Measurements from ENCODE around the gene INSRR. TPM values are rescaled to one million over a fixed set of nuclear protein-coding genes. Genes with fewer than 3 reads are reported as not detected.

INSRR gene
- total and polyA plus RNA-seq, 9 of the 15 experiments (the other 6 are each of a cell fraction or from before 2014, with no cell fraction given) = 0.03 to 0.18 (median 0.06) TPM; not detected in 3

DNA sequence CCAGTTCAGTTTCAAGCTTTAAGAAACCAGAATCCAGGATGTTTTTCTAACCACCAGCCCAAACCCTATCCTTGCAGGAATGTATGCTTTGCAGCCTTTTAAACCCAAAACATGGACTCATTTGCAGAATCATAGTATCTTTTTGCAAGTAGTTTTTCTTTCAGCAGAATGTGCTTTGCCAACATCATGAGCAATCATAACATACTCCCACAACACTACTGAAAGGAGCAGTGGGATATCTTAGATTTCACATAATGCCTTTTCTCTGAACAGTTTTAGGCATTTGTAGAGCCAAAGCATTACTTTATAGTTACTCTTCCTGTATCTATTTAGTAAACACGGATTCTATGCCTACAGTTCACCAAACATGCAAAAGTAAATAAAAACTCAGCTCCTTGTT lies 32.3 kb downstream of the INSRR start:
- in situ Hi-C loops (cut with MboI) (no loop called here), intact Hi-C loops (cut with micrococcal nuclease) (no loop called here)
- no peaks in the 10 kb centered on the region for H3K36me3 ChIP-seq (ENCODE audit: control insufficient read depth, insufficient read depth, low read length)
- DNase-seq (ENCODE audit: extremely low read depth in 1 of 4, low spot score in 3 of 4) = no peak
- H3K27me3 ChIP-seq (ENCODE audit: control insufficient read depth in 2 of 2, insufficient read depth in 2 of 2, low read length in 2 of 2) = peaks cover 10 to 19% of the 10 kb centered on the region in 2 experiments; a peak in 3 of 5 replicates
- H4K20me1 ChIP-seq (replicated peaks; ENCODE audit: control insufficient read depth, insufficient read depth, low read length) = no peaks in the 10 kb centered on the region
- no peaks in the 10 kb centered on the region for H3K79me2 ChIP-seq (ENCODE audit: control insufficient read depth, insufficient read depth, low read length)
- CTCF ChIA-PET (ENCODE audit: low intra/inter-chr PET ratio) = no interaction called here
- POLR2A ChIA-PET = no interaction called here
- no peak overlapping the region for H3K4me2 ChIP-seq (ENCODE audit: insufficient read depth, low read length)
- FAIRE-seq = no peak
- TF ChIP-seq U2AF1 (optimal IDR thresholded peaks at IDR 0.05; ENCODE audit: low read depth, low read length) (no peak), NFYB (IDR thresholded peaks at IDR 0.05; ENCODE audit: extremely low read depth, insufficient read length) (no peak), RCOR1 (IDR thresholded peaks at IDR 0.05; ENCODE audit: borderline replicate concordance in 1 of 2, low read depth in 2 of 2, low read length in 2 of 2) (no peak), CBX5 (IDR thresholded peaks at IDR 0.05; ENCODE audit: borderline replicate concordance, low read depth) (no peak), ZNF316 (IDR thresholded peaks at IDR 0.05) (no peak), RFX1 (IDR thresholded peaks at IDR 0.05) (no peak), KDM1A (IDR thresholded peaks at IDR 0.05) (no peak)
- WGBS (ENCODE audit: insufficient coverage, low coverage, missing lambda C conversion rate) = 5% methylated on average over 1 of the region's 1 CpG
- H3K9me1 ChIP-seq (ENCODE audit: control insufficient read depth, insufficient read depth, low read length) = no peaks in the 10 kb centered on the region
- H3K4me1 ChIP-seq (replicated peaks in 1 of 2; ENCODE audit: control insufficient read depth in 2 of 2, insufficient read depth in 2 of 2, low read length in 2 of 2) = peaks cover 0 to 2% of the 10 kb centered on the region in 2 experiments; a peak in 1 of 5 replicates
- no peak for ATAC-seq
- H2AFZ ChIP-seq (ENCODE audit: low read depth, low read length) = no peak overlapping the region
- H3K4me3 ChIP-seq = no peak overlapping the region
- H3K27ac ChIP-seq (ENCODE audit: extremely low read depth, low read depth, low read length) = no peak overlapping the region
- H3K9me3 ChIP-seq (replicated peaks; ENCODE audit: control insufficient read depth, insufficient read depth, low read depth, low read length) = no peaks in the 10 kb centered on the region
- no TSS peak for BruUV-seq (replicated peaks)
- no peak overlapping the region for H3K9ac ChIP-seq (ENCODE audit: insufficient read depth in 1 of 2, low read depth in 2 of 2, low read length in 2 of 2)

Data from K562 (cell line).